ENCODE data around the gene CD209.
"Not testable (repeated sequence)": the region's sequence is repeated elsewhere in the genome, so short reads cannot be mapped to it uniquely, and the experiment has no call there.

CD209 gene

GRCh38 chr19:7746903-7747884 is at the start of gene CD209:
TSS of gene CD209 (minus strand) at chr19:7747534. CDS start at chr19:7747511, 23 bp downstream.
- no peak within 1 kb of the TSS for H3K4me3 ChIP-seq (ENCODE audit: low read depth, low read length)
- DNase-seq (ENCODE audit: low read depth, low spot score), result no peak
- in situ Hi-C loops (cut with HindIII; ENCODE audit: low sequenced_read_pairs), result no loop called here
- TF ChIP-seq CTCF (IDR thresholded peaks at IDR 0.05; ENCODE audit: low read depth, low read length), result no peak

- in situ Hi-C loops (cut with HindIII; ENCODE audit: low sequenced_read_pairs), result no loop called here
Observed at GRCh38 chr19:7795555-7796161, 48.3 kb upstream of the CD209 start.

GRCh38 chr19:7793493-7793892 is 46.2 kb upstream of the CD209 start:
- DNase-seq (ENCODE audit: low read depth, low spot score), result no peak
- no peak for TF ChIP-seq CTCF (IDR thresholded peaks at IDR 0.05; ENCODE audit: low read depth, low read length)
- no peak overlapping the region for H3K4me3 ChIP-seq (ENCODE audit: low read depth, low read length)
- in situ Hi-C loops (cut with HindIII; ENCODE audit: low sequenced_read_pairs), result no loop called here

More at GRCh38 chr19:7795555-7796161, 48.3 kb upstream of the CD209 start:
- H3K4me3 ChIP-seq (ENCODE audit: low read depth, low read length), result no peak overlapping the region
- no peak for TF ChIP-seq CTCF (IDR thresholded peaks at IDR 0.05; ENCODE audit: low read depth, low read length)
- DNase-seq (ENCODE audit: low read depth, low spot score), result no peak

- DNase-seq (ENCODE audit: low read depth, low spot score); in situ Hi-C loops (cut with HindIII; ENCODE audit: low sequenced_read_pairs); H3K4me3 ChIP-seq (ENCODE audit: low read depth, low read length): not testable (repeated sequence)
Observed at GRCh38 chr19:7792701-7793100, 45.4 kb upstream of the CD209 start.

GRCh38 chr19:7792281-7792680 is 44.9 kb upstream of the CD209 start:
- no peak overlapping the region for H3K4me3 ChIP-seq (ENCODE audit: low read depth, low read length)
- in situ Hi-C loops (cut with HindIII; ENCODE audit: low sequenced_read_pairs), result no loop called here
- TF ChIP-seq CTCF (IDR thresholded peaks at IDR 0.05; ENCODE audit: low read depth, low read length), result no peak
- no peak for DNase-seq (ENCODE audit: low read depth, low spot score)

GRCh38 chr19:7790416-7790815 is 43.1 kb upstream of the CD209 start:
- no peak for TF ChIP-seq CTCF (IDR thresholded peaks at IDR 0.05; ENCODE audit: low read depth, low read length)
- no peak overlapping the region for H3K4me3 ChIP-seq (ENCODE audit: low read depth, low read length)
- no peak for DNase-seq (ENCODE audit: low read depth, low spot score)
- in situ Hi-C loops (cut with HindIII; ENCODE audit: low sequenced_read_pairs), result no loop called here

- in situ Hi-C loops (cut with HindIII; ENCODE audit: low sequenced_read_pairs), result no loop called here
- no peak overlapping the region for H3K4me3 ChIP-seq (ENCODE audit: low read depth, low read length)
- TF ChIP-seq CTCF (IDR thresholded peaks at IDR 0.05; ENCODE audit: low read depth, low read length), result no peak
- DNase-seq (ENCODE audit: low read depth, low spot score), result no peak
Observed at GRCh38 chr19:7789447-7789846, 42.1 kb upstream of the CD209 start.

Data from astrocyte of the spinal cord (primary cell).